NCI-H1105 (cell line): ENCODE results near the gene COL7A1.

ENCODE experiments used
- DNase-seq: peaks from one replicate; lab custom pipeline; 2025; lab: John Stamatoyannopoulos, UW

The COL7A1 gene

GRCh38 chr3:48591886-48592518, 3.1 kb downstream of the COL7A1 start:
- no peak for DNase-seq

DNA sequence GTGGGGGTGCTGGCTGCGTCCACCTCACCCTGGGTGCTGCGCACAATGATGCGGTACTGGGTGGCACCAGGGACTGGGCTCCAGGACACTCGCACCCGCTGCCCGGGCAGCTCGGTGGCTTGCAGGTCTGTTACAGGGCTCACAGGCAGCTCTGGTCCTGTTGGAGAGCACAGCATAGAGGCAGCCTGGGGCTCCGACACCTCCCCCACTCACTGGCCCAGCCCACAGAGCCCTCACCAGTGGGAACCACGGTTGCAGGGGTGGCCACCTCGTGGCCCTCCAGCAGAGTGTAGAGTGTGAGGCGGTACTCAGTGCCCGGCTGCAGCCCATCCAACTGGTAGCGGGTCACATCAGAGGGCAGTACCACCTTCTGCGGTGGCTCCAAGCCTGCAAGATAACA, 3.7 kb downstream of the COL7A1 start:
- DNase-seq: no peak

DNA sequence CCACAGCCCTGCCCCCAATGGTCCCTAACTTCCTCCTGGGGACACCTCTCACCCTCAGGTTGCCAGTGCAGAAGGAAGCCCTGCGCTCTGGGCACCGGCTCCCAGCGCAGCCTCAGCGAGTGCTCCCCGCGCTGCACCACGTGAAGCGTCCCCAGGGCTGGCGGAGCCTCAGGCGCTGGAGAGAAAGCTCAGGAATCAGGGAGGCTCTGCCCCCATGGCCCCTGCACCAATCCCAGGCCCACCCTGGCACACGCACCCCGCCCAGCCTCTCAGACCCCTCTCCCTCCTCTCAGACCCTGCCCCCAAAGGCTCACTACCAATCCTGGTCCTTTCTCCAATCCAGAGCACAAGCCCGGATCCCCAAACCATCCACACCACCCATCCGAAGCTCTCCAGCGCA, 6.9 kb downstream of the COL7A1 start:
- DNase-seq: no peak

- no peak for DNase-seq
Measured at GRCh38 chr3:48587686-48588085, 7.4 kb downstream of the COL7A1 start.

DNA sequence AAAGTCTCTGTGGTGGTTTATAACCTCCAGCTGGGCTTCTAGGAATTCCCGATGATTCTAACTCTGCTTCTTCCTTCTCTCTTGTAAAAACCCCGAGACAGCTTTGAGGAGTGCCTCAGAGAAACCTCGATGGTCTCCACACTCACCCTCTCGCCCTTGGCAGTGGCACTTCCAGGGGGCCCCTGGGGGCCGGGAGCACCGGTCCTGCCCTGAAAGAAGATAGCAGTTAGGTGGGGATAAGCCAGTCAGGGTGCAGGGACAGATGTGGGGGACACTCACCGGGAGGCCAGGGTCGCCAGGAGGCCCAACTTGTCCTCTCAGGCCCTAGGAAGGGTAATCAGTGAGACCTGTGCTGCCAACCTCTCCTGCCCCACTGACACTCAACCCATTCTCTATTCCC, 9.7 kb downstream of the COL7A1 start:
- no peak for DNase-seq

DNA sequence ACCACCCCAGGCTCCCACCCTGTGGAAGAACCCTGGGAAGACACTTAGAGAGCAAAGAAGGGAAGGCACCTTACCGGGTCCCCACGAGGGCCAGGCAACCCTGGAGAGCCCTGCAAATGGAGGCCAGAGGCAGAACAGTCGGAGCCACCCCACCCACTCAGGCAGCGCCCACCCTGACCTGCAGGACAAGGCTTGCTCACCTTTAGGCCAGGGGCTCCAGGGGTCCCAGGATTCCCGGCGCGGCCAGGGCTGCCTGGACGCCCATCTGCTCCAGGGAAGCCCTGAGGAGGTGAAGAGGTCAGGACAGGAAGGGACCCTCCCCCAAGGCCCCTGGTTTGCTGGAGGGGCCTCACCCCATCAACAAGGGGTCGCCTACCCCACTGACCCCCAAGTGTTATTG, 10.3 kb downstream of the COL7A1 start:
- no peak for DNase-seq

DNA sequence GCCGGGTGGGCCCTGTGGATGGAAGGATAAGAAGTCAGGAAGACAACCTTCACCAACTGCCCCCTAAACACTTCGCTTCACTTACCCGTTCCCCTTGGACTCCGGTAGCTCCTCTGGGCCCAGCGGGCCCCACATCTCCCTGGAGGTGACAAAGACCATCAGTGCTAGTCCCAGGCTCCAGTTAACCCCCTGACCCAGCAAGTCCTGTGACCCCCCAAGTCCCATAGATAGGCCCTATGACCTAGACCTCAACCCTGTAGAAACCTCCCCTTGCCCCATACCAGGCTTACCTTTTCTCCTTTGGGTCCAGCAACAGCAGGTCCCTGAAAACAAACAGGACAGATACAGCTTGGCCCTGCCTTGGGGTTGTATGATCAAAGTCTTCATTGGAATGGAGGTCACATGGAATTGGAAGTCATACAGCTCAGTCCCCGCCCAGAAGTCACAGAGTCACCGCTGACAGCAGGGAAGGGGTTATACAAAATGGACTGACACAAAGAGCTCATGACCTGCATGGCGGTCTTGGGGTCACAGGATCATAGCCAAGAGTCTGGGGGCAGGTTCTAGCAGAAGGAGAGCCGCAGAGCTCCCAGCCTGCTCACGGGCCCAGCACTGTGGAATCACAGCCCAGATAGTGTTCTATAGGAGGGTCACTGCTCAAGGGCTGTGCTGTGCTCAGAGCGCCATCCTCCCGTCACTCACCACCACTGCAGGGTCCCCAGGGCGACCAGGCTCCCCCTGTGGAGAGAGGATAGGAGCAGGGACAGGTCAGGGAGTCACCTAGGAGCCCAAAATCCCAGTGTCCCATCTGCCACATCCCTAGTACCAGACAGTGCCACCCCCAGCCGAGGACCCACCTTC, 13.3 kb downstream of the COL7A1 start:
- DNase-seq: no peak

GRCh38 chr3:48576647-48577046, 18.5 kb downstream of the COL7A1 start:
- no peak for DNase-seq

DNA sequence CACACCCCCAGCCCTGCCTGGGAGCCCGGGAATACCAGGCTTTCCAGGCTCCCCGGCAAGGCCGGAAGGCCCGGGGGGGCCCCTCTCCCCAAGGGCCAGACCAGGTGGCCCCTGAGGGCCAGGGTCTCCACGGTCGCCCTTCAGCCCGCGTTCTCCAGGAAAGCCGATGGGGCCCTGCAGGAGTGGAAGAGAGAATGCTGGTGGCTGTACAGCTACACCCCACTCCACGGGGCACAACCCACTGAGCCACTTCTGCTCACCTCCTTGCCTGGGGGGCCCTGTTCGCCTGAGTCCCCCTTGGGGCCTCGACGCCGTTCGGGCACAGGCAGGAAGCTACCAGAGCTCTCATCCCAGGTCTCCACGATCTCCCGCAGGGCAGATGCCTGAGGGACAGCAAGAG, 19.8 kb downstream of the COL7A1 start:
- no peak for DNase-seq

GRCh38 chr3:48573973-48574585, 21.1 kb downstream of the COL7A1 start:
- no peak for DNase-seq

- DNase-seq: no peak
Measured at GRCh38 chr3:48572517-48572916, 22.6 kb downstream of the COL7A1 start.

GRCh38 chr3:48571938-48572337, 23.2 kb downstream of the COL7A1 start:
- DNase-seq: no peak

GRCh38 chr3:48569808-48570450, 25.2 kb downstream of the COL7A1 start:
- no peak for DNase-seq

DNA sequence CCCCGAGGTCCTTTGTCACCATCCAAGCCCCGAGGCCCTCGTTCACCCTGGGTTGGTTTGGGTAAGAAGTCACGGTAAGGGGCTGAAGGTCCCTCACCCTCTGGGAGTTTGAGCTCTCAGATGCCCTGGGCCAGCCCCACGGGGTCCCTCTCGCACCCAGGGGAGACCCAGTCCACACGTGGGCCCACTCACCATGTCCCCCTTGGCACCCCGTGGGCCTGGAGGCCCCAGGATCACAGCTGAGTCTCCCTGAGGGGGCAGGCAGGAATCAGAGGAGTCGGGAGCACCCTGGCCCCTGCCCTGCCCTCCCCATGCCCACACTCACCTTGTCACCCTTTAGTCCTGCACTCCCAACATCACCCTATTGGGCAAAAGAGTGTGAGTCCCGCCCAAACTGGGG, 25.7 kb downstream of the COL7A1 start:
- no peak for DNase-seq

DNA sequence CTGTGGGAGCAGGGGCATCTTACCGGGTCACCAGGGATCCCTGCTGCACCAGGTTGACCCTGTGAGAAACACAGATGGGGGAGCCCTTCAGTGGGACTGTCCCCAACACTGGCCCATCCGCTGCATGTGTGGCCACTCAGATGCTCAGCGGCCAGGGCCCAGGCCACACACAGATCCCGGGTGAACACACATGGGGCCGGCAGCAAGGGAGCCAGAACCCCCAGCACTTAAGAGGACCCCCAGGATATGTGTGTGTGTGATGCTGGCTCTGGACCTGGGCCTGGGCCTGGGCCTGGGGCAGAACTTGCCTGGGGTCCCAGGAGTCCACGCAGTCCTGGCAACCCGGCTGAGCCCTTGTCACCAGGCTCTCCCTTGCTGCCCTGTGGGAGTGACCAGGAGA, 26.7 kb downstream of the COL7A1 start:
- no peak for DNase-seq

DNA sequence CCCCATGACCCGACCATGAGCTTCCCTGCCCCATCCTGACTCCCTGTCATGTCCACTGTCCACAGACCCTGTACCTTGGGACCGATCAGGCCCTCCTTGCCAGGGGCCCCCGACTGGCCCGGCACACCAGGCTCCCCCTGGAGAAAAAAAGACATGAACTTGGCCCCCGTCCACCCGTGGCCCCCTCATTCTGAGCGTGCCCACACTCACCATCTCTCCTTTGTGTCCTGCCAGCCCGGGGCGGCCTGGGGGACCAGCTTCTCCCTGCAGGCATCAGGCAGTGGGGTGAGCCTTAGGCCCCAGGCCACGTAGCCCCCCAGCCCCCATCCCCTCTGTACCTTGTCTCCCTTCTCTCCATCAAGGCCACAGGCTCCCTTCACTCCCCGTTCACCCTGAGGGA, 27.6 kb downstream of the COL7A1 start:
- DNase-seq: no peak

- no peak for DNase-seq
Measured at GRCh38 chr3:48567090-48567489, 28.0 kb downstream of the COL7A1 start.

DNA sequence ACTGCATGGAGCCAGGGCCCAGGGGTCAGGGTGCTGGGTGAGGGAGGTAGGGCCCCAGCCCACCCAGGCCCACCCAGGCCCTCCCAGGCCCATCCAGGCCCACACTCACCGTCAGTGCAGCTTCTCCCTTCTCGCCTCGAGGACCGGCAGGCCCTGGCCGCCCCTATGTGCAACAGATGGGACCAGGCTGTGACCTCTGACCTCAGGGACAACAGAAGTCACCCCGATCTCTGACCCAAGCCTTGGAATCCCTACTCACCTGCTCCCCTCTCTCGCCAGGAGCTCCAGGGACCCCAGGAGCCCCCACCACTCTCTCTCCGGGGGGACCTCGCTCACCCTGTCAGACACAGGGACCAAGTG, 28.7 kb downstream of the COL7A1 start:
- no peak for DNase-seq

DNA sequence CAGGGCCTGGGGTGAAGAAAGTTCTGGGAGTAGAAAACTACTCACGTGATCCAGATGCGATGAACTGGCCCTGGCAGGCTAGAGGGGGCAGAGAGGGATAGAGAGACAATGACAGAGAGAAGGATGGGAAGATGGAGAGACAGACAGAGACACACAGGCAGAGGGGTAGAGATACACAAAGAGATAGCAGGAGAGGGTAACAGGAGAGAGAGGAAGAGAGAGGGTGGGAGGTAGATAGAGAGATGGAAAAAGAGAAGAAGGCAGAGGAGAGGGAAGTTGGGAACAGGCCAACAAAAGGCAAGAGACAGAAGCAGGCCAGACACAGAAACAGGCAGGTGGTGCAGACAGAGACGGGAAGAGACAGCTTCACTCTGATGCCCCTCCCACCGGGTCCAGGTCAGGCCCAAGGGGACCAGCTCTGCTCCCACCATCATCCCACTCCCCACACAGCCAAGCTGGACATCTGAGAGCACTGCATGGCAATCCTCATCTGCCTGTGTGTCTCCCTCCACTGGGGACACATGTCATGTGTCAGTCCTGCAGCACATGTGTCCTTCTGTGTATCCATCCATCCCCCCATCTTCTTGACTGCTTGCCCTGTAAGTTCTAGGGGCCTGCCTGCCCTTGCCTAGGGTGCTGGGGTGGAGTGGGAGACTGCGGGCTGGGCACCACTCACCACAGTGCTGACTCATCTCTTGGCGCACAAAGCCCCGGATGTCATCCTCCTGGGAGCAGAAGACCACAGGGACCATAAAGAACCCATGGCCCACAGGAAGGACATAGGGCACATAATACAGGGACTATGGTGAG, 29.3 kb downstream of the COL7A1 start:
- DNase-seq: no peak

DNA sequence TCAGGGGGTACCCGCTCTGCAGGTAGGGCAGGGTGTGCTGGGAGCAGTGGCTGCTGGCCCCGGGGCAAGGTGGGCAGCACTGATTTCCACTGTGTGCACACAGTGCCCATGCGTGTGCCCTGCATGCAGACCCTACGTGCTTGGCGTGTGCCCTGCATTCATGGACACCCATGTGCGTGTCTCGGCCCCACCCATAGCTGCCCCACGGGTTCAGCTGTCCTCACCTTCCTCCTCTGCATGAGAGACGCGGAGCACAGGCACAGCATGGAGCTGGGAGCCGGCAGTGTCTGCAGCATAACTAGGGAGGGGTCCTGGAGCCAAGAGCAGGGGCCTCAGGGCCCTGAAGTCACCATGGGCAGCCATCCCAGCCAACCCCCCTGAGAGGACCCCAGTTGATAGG, 29.9 kb downstream of the COL7A1 start:
- no peak for DNase-seq

DNA sequence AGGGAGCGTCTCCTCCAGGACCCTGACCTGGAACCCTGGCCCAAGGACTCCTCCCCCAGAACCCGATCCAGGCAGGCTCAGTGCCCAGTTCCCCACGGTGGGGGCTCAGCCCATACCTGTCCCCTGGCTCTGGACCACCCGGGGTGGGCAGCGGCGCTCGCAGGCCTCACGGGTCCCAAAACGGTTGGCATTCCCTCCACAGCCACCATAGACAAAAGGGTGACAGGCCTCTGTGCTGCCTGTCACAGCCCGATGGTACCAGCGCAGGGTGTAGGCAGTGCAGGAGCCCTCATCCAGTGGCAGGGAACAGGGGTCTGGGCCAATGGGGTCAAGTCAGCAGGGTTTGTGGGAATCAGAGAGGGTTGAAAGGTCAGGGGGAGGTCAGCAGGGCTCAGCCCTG, 30.5 kb downstream of the COL7A1 start:
- no peak for DNase-seq

GRCh38 chr3:48564022-48564421, 31.1 kb downstream of the COL7A1 start:
- no peak for DNase-seq
